DMS53 treated with DMSO at 0.1 percent for 48 hours (cell line): ENCODE data around the gene KRTAP5-4.
"Not testable (repeated sequence)": the region's sequence is repeated elsewhere in the genome, so short reads cannot be mapped to it uniquely, and the experiment has no call there.

Experiments used
- DNase-seq: peaks from one replicate; lab custom pipeline; 2025; ENCODE audit not compliant: unreplicated experiment; lab: John Stamatoyannopoulos, UW

Gene KRTAP5-4

DNA sequence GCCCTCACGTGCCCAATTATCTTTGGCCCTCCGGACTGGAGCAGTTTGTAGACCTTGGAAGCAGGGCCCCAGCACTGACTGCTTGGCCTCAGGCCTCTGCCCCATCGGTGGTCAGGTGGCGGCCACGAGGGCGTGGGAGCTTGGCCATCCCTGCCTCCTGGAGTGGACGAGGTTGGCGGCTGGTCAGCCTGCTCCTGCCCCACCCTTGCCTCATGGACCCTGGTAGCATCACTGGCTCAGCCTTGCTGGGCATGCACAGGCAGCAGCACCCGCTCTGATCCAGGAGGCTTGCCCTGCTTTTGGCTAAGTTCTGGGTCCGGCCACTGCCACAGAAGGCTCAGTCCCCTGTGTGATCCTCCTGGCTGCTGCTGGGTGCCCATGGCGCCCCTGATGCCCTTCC, 17.8 kb downstream of the KRTAP5-4 start:
- no peak for DNase-seq

GRCh38 chr11:1603629-1604028, 18.3 kb downstream of the KRTAP5-4 start:
- no peak for DNase-seq

DNA sequence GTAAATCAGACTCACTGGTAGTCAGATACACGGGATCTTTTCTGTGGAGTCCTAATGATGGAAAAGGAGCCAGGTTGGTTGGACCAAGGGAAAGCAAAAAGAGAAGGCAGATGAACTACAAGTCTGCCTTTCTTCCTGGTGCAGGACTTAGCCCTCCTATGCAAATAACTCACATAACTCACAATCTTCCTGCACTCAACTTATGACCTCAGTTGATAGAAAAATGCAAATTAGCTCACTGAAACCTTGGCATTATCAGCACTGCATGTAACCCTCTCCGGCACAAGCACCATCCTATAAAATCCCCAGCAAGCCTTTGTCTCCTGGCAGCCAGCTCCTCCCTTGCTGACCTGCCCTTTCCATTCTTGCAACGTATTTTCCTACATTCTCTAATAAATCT, 20.3 kb downstream of the KRTAP5-4 start:
- not testable (repeated sequence) for DNase-seq

DNA sequence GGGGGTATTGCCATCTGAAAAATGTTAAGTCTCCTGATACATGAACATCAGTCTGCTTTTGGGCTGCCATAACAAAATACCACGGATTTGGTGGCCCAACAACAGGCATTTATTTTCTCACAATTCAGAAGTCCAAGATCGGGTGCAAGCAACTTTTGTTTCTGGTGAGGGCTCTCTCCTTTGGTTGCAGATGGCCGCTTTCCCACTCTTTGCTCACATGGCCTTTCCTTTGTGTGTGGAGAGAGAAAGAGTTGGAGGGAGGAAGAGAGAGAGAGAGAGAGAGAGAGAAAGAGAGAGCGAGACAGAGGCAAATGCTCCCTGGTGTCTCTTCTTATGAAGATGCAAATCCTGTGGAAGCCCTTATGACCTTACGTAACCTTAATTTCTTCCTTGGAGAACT, 21.3 kb downstream of the KRTAP5-4 start:
- no peak for DNase-seq

- DNase-seq, result no peak
These were observed 23.1 kb downstream of the KRTAP5-4 start for GRCh38 chr11:1598816-1599215.

DNA sequence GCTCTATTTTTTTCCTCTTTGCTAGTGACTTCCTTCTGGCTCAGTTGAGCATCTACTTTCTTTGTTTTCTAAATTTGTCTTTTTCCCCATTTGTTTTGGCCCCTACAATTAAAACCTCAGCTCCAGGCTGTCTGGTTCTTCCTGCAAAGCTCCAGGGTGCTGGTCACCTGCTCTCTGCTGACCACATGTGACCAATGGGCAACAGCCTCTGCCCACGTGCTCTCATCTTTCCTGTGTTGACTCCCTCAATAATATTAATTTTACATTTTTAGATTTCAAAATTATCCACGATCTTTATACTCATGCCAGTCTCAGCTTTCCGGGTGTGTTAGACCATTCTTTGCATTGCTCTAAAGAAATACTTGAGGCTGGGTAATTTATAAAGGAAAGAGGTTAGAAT, 23.5 kb downstream of the KRTAP5-4 start:
- not testable (repeated sequence) for DNase-seq

DNA sequence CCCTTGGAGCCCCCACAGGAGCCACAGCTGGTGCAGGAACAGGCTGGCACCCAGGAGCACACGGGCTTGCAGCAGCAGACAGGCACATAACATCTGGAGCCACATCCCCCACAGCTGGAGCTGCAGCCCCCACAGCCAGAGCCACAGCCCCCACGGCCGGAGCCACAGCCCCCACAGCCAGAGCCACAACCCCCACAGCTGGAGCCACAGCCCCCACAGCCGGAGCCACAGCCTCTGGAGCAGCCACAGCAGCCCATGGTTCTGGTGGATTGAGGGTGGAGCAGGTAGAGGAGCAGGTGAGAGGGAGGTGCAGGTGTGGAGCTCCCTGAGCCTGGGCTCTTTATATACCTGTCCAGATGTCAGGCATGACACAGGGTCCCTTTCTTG, 24.0 kb downstream of the KRTAP5-4 start, which contains the start of gene KRTAP5-2:
TSS of gene KRTAP5-2 (minus strand) at position 301 of the 387 bp plus-strand sequence. CDS start at position 257, 44 bp downstream.
- no peak for DNase-seq

DNA sequence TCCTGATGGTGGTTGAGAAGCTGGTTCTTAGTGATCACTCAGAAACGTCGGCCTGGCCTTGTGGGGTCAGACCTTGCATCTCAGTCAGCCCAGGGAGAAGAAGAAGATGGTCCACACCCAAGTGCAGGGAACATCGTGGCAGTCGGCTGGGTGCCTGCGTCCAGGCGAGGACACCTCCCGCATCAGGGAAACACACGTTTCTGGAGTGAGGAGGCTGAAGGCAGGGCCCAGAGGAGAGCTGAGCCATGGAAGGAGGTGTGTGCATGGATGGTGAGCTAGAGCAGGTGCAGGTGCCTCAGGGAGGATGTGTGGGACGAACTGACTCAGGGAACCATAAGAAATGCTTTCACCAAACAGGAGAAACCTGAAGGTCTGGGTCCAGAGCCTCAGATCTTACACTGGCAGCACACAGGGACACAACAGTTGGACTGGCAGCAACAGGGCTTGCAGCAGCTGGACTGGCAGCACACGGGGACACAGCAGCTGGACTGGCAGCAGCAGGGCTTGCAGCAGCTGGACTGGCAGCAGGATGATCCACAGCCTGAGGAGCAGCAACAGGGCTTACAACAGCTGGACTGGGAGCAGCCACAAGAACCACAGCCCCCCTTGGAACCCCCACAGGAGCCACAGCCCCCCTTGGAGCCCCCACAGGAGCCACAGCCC, 24.5 kb downstream of the KRTAP5-4 start:
- DNase-seq, result no peak

GRCh38 chr11:1596576-1597121, 25.3 kb downstream of the KRTAP5-4 start:
- not testable (repeated sequence) for DNase-seq

- DNase-seq, result not testable (repeated sequence)
These were observed 25.9 kb downstream of the KRTAP5-4 start for GRCh38 chr11:1595994-1596575.

DNA sequence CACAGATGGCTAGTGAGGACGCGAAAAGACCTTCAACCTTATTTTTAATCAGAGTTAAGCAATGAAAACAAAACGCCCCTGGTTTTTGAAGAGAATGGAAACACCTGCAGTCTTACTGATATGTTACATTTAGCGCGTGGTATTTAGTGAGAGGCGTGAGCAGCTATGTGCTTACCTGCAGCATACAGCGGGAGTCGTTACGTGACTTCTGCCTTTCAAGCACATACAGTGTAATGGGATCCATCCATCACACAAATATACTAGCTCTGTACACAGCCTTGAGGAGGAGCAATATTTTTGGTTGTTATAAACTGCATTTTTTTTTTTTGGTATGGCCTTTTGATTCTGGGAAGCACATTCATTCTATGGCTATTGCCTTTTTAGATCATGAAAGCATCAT, 29.3 kb downstream of the KRTAP5-4 start:
- DNase-seq, result no peak

DNA sequence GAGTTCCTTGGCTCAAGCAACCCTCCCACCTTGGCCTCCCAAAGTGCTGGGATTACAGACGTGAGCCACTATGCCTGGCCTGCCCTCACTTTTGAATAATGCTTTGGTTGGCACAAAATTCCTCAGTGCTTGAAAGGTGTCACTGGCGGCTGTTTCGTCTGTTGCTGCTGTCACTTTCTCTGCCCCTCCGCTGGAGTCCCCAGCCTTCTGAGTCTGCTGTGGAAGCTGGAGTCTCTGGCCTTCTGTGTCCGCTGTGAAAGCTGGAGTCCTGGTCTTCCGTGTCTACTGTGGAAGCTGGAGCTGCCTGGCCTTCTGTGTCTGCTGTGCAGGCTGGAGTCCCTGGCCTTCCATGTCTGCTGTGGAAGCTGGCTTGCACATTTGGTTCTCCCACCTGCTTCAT, 31.9 kb downstream of the KRTAP5-4 start:
- no peak for DNase-seq

GRCh38 chr11:1589191-1589963, 32.6 kb downstream of the KRTAP5-4 start:
- not testable (repeated sequence) for DNase-seq

DNA sequence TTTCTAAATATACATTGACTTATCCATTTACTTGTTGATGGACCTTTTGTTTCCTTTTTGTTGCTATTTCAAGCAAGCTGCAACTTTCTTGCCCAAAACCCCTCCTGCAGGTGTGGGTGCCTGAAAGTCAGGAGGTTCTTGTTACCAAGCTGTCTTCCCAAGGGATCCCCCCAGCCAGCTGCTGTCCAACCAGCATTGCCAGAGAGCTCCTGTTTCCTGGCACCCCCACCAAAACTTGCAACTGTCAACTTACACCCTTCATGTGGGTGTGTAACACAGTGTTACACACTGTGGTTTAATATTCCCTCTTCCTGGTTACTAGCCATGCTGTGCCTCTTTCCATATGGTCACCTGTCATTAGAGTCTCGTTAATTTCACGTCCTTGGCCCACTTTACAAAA, 35.2 kb downstream of the KRTAP5-4 start:
- no peak for DNase-seq

DNA sequence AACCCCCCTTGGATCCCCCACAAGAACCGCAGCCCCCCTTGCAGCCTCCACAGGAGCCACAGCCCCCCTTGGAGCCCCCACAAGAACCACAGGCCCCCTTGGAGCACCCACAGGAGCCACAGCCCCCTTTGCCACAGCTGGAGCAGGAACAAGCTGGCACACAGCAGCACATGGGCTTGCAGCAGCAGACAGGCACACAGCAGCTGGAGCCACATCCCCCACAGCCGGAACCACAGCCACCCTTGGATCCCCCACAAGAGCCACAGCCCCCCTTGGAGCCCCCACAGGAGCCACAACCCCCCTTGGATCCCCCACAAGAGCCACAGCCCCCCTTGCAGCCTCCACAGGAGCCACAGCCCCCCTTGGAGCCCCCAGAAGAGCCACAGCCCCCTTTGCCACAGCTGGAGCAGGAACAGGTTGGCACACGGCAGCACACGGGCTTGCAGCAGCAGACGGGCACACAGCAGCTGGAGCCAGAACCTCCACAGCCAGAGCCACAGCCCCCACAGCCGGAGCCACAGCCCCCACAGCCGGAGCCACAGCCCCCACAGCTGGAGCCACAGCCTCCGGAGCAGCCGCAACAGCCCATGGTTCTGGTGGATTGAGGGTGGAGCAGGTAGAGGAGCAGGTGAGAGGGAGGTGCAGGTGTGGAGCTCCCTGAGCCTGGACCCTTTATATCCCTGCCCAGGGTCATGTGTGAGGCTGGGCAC, 37.1 kb downstream of the KRTAP5-4 start, which contains the start of gene KRTAP5-1:
TSS of gene KRTAP5-1 (minus strand) at position 623 of the 710 bp plus-strand sequence. CDS start at position 589, 34 bp downstream.
- DNase-seq, result not testable (repeated sequence)

- DNase-seq, result not testable (repeated sequence)
These were observed 39.0 kb downstream of the KRTAP5-4 start for GRCh38 chr11:1582909-1583308.

DNA sequence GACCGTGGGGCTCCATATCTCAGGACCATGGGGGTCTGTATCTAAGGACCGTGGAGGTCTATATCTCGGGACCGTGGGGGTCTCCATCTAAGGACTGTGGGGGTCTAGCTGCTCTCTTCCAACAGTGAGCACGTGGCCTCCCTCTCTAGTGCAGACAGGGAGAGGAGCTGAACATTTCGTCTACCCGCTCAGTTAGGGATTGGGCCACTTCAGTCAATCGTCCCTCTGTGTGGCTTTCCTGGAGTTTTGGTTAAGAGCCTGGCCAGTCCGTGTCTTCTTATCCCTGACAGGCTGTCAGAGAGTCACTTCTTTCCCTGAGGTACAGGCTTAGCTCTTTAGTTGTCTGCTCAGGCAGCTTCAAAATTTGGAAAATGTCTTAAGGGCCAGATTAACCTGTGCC, 40.0 kb downstream of the KRTAP5-4 start:
- DNase-seq, result no peak

GRCh38 chr11:1576825-1577224, 45.1 kb downstream of the KRTAP5-4 start:
- DNase-seq, result no peak

- DNase-seq, result not testable (repeated sequence)
These were observed 46.2 kb downstream of the KRTAP5-4 start for GRCh38 chr11:1575756-1576155.

- DNase-seq, result no peak
These were observed 47.0 kb downstream of the KRTAP5-4 start for GRCh38 chr11:1574933-1575242.
